ENCODE data around the gene MEGF10.
A peak's percentile ranks its signal among the peaks of the same experiment; 100 is the strongest.
"Not testable (repeated sequence)": the region's sequence is repeated elsewhere in the genome, so short reads cannot be mapped to it uniquely, and the experiment has no call there.

Gene MEGF10

GRCh38 chr5:127290019-127290945 lies at the start of gene MEGF10:
Gene MEGF10, plus strand, starts transcription at chr5:127290796. Its CDS starts 40,513 bp downstream, at chr5:127331309.
- peak; percentile 53 for DNase-seq

GRCh38 chr5:127243011-127243410 lies 47.6 kb upstream of the MEGF10 start:
- DNase-seq = no peak

GRCh38 chr5:127254729-127255284 lies 35.8 kb upstream of the MEGF10 start:
- DNase-seq = no peak

GRCh38 chr5:127256886-127257597 lies 33.6 kb upstream of the MEGF10 start:
- DNase-seq = no peak

DNA sequence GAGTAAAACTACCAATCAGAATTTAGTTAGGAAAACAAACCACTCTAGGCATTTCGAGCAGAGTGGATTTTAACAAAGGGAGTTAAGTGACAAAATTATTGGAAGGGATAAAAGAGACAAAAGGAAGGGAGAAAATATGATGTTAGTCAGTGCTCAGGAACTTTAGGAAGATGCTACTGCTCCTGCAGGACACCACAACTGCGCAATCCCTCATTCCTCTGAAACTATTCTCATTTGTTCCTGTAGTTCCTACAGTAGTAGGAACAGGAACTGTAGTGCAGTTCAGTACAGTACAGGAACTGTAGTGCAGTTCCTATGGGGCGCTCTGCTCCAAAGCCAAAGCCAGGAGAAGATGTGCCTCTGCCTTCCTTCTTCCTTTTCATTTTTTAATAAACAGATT lies 29.9 kb upstream of the MEGF10 start:
- no peak for DNase-seq

DNA sequence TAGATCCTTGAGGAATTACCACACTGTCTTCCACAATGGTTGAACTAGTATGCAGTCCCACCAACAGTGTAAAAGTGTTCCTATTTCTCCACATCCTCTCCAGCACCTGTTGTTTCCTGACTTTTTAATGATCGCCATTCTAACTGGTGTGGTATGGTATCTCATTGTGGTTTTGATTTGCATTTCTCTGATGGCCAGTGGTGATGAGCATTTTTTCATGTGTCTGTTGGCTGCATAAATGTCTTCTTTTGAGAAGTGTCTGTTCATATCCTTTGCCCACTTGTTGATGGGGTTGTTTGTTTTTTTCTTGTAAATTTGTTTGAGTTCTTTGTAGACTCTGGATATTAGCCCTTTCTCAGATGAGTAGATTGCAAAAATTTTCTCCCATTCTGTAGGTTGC lies 25.1 kb upstream of the MEGF10 start:
- DNase-seq = not testable (repeated sequence)

- DNase-seq = not testable (repeated sequence)
These were observed 22.3 kb upstream of the MEGF10 start for GRCh38 chr5:127268342-127268741.

DNA sequence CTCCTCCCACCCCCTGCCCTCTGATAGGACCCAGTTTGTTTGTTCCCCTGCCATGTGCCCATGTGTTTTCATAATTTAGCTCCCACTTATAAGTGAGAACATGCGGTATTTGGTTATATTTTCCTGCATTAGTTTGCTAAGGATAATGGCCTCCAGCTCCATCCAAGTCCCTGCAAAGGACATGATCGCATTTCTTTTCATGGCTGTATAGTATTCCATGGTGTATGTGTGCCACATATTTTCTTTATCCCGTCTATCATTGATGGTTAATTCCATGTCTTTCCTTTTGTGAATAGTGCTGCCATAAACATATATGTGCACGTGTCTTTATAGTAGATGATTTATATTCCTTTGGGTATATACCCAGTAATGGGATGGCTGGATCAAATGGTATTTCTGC lies 19.9 kb upstream of the MEGF10 start:
- not testable (repeated sequence) for DNase-seq

DNA sequence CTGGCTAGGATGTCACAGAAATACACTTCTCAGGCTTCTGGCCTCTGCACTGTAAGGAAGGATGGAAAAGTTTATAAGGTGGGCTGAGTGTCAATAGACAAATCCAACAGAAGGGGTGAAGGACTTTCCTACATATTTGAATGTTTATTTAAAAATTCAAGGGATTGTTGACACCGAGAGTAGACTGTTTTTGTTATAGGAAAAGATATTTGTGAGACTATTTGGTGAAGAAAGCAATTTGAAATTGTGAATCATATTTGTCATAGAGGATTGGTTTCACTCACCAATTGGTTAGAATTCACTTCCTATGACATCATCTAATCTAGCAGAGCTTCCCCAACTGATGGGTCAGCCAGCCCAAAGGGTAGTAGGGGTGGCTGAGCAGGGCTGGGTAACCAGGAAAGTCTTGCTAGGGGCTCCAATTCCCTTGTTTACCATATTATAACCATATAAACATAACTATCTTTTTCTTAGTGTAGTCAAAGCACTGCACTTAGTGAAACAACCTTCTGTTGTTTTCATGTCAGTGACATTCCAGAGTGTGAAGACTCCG lies 14.9 kb upstream of the MEGF10 start:
- DNase-seq = no peak

- DNase-seq = no peak
These were observed 9.9 kb upstream of the MEGF10 start for GRCh38 chr5:127280491-127281220.

- DNase-seq = no peak
These were observed 9.0 kb upstream of the MEGF10 start for GRCh38 chr5:127281609-127282008.

GRCh38 chr5:127288676-127289075 lies 1.9 kb upstream of the MEGF10 start:
- DNase-seq = no peak

DNA sequence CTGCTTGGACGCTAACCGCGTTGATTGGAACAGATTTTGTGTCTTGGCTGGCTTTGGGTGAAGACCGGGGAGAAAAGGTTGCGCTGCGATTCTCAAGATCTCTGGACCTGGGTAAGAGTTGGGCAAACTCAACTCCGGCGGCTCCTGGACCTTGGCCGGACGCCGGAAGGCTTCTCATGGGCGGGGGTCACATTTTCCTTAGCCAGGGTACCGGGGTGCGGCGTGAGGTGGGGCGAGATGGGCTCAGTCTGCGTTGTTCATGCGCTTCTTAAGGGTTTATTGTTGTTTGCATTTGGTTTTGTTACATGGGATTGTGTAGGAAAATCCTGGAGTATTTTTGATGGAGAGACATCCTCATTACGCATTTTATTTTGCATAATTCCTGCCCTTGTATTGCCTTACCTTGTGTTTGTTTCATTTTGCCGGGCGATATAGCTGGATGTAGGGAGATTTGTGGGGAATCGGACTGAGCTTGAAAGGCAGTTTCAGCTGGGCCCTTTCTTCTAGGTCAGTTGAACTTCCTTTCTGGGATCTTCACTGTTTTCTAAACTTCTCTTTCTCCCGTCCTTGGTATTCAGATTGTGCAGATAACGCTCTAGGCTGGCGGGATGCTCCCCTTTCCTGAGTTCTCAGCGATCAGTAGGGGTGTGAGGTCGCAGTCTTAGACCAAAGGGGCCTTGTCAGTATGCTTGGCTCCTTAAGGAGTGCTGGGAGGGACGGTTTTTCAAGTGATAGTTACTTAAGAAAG lies 524 bp downstream of the MEGF10 start:
- DNase-seq = no peak

DNA sequence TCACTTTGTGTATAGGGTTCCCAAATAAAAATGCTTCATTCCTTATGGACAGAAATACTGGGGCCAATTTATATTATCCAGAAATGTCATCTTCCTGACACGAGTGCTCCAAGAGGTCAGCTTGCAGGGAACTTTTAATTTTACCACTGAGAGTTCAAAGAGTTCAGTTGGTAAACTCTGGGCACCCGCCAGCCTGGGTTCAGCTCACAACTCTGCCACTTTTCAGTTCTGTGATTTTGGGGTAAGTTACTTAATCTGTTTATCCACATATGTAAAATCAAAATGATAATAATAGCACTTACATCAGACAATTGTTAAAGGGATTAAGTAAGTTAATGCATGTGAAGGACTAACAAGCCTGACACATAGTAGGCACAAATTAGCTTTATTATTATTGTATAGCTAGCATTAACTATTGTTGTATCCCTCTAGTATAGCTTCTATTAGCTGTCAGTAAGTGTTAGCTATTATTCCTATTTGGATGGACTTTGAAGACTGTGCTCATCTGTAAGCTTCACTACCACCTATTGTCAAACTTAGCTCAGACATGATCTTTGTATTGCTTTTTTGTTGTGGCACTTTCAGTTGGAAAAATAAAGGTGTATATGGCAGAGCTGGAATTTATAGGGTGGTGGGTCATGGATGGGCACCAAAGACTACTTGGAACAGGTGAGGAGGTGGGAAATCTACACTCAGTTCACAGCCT lies 1.6 kb downstream of the MEGF10 start:
- no peak for DNase-seq

GRCh38 chr5:127293373-127293772 lies 2.8 kb downstream of the MEGF10 start:
- no peak for DNase-seq

- no peak for DNase-seq
These were observed 4.2 kb downstream of the MEGF10 start for GRCh38 chr5:127294829-127295228.

- DNase-seq = no peak
These were observed 4.9 kb downstream of the MEGF10 start for GRCh38 chr5:127295454-127295853.

DNA sequence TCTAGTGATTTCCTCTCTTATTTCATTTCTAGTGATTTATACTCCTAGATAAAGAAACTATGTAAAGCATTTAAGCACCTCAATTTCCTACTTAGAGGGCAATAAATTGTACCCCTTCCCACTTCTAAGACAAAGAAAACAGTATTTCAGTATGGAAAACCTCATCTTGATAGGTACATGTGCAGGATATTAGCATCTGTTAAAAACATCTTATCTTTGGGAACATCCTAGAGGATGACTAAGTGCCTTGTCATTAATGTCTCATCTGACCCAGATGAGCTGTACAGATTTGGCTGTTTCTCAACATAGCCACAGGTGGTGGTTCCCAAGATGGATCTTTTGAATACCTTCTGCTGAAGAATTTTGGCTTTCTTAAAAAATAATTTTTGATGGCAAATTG lies 5.7 kb downstream of the MEGF10 start:
- DNase-seq = no peak

DNA sequence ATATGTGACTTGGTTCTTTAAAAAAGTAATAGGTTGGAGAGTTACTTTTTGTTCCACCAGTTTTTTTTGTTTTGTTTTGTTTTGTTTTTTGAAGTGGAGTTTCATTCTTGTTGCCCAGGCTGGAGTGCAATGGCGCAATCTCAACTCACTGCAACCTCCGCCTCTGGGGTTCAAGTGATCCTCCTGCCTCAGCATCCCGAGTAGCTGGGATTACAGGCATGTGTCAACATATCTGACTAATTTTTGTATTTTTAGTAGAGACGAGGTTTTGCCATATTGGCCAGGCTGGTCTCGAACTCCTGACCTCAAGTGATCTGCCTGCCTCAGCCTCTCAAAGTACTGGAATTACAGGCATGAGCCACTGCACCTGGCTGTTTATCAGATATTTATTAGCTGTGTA lies 6.3 kb downstream of the MEGF10 start:
- not testable (repeated sequence) for DNase-seq

- no peak for DNase-seq
These were observed 6.9 kb downstream of the MEGF10 start for GRCh38 chr5:127297348-127298035.

GRCh38 chr5:127298036-127298429 lies 7.4 kb downstream of the MEGF10 start:
- DNase-seq = no peak

Measured in stimulated activated CD8-positive, alpha-beta memory T cell treated with anti-CD3 and anti-CD28 coated beads, Interleukin-4, amount 100 ng/mL, for 48 hours (primary cell).